ENCODE results near the gene MSH4.

GRCh38 chr1:75771978-75772377 is 24.7 kb upstream of the MSH4 start:
- TF ChIP-seq, protein P1, sequence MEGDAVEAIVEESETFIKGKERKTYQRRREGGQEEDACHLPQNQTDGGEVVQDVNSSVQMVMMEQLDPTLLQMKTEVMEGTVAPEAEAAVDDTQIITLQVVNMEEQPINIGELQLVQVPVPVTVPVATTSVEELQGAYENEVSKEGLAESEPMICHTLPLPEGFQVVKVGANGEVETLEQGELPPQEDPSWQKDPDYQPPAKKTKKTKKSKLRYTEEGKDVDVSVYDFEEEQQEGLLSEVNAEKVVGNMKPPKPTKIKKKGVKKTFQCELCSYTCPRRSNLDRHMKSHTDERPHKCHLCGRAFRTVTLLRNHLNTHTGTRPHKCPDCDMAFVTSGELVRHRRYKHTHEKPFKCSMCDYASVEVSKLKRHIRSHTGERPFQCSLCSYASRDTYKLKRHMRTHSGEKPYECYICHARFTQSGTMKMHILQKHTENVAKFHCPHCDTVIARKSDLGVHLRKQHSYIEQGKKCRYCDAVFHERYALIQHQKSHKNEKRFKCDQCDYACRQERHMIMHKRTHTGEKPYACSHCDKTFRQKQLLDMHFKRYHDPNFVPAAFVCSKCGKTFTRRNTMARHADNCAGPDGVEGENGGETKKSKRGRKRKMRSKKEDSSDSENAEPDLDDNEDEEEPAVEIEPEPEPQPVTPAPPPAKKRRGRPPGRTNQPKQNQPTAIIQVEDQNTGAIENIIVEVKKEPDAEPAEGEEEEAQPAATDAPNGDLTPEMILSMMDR (conservative IDR thresholded peaks at IDR 0.05; ENCODE audit: low read depth, low read length): no peak
- TF ChIP-seq EZH2 (IDR thresholded peaks at IDR 0.05; ENCODE audit: borderline replicate concordance, low read depth, low read length, poor library complexity, severe bottlenecking): no peak
